HG03135 (cell line): ENCODE data around the gene TMEM245.
A peak's percentile ranks its signal among the peaks of the same experiment; 100 is the strongest.
"Not testable (repeated sequence)": the region's sequence is repeated elsewhere in the genome, so short reads cannot be mapped to it uniquely, and the experiment has no call there.

Source experiments
- ATAC-seq: cut with Tn5 transposase; IDR thresholded peaks from one replicate; pipeline ENCODE4 v1.9.1; 2021; ENCODE audit warnings: mild to moderate bottlenecking, moderate library complexity; ENCODE audit not compliant: unreplicated experiment

Gene TMEM245

GRCh38 chr9:109133533-109133932 lies 13.8 kb upstream of the TMEM245 start:
- no peak for ATAC-seq

- no peak for ATAC-seq
Measured at GRCh38 chr9:109132567-109133021, 12.8 kb upstream of the TMEM245 start.

GRCh38 chr9:109129470-109130197 lies 9.9 kb upstream of the TMEM245 start:
- ATAC-seq = no peak

GRCh38 chr9:109126671-109127070 lies 6.9 kb upstream of the TMEM245 start:
- not testable (repeated sequence) for ATAC-seq

- no peak for ATAC-seq
Measured at GRCh38 chr9:109124121-109124520, 4.4 kb upstream of the TMEM245 start.

GRCh38 chr9:109122726-109123621 lies 3.2 kb upstream of the TMEM245 start:
- ATAC-seq = peak; percentile 30

GRCh38 chr9:109121232-109121796 lies 1.6 kb upstream of the TMEM245 start:
- ATAC-seq = no peak

- no peak for ATAC-seq
Measured at GRCh38 chr9:109120204-109120789, 550 bp upstream of the TMEM245 start.

- ATAC-seq = no peak
Measured at GRCh38 chr9:109118808-109119438, 824 bp downstream of the TMEM245 start.

GRCh38 chr9:109117856-109118807 lies 1.6 kb downstream of the TMEM245 start:
- ATAC-seq = no peak

GRCh38 chr9:109115931-109116526 lies 3.7 kb downstream of the TMEM245 start:
- no peak for ATAC-seq

GRCh38 chr9:109114670-109115069 lies 5.1 kb downstream of the TMEM245 start:
- no peak for ATAC-seq

- no peak for ATAC-seq
Measured at GRCh38 chr9:109113892-109114609, 5.7 kb downstream of the TMEM245 start.

GRCh38 chr9:109113254-109113653 lies 6.5 kb downstream of the TMEM245 start:
- no peak for ATAC-seq

- peak; percentile 77 for ATAC-seq
Measured at GRCh38 chr9:109110329-109111021, 9.3 kb downstream of the TMEM245 start.

- no peak for ATAC-seq
Measured at GRCh38 chr9:109109967-109110328, 9.8 kb downstream of the TMEM245 start.

- no peak for ATAC-seq
Measured at GRCh38 chr9:109108318-109108717, 11.4 kb downstream of the TMEM245 start.
